GM21515 (cell line): ENCODE results near the gene TXN2.
"Not testable (repeated sequence)": the region's sequence is repeated elsewhere in the genome, so short reads cannot be mapped to it uniquely, and the experiment has no call there.

Experiments
- ATAC-seq: cut with Tn5 transposase; IDR thresholded peaks from one replicate; pipeline ENCODE4 v1.9.1; 2021; ENCODE audit not compliant: unreplicated experiment

Gene TXN2

DNA sequence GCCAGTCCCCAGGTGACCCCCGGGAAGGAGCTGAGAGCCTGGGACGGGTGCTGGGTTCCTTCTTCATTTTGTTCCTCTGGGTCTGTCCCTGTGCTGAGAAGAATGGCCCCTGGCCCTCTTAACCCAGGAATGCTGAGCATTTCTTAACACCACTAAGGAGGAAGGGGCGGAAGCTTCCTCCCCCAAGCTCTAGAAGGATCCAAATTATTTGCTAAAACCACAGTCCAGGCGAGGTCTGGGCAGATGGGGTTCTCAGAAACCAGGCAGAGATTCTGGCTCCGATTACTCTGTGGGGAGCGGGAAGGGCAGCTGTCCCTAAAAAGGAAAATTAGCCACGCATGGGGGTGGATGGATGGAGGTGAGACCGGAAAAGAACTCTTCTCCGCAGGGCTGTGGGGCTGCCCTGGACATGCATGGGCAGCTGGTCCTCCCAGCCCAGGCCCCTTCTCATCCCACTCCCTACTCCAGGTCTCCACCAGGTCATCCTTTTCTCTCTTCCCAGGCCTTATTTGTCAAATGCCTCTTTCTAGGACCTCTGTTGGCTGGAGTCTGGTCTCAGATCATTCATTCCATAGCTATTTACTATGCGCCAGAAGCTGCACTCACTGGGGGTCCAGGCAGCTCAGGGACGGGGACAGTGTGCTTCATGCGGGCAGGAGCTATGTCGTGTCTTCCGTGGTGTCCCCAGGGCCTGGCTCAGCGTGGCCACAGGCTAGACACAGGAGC lies 48.7 kb downstream of the TXN2 start:
- no peak for ATAC-seq

- ATAC-seq, result no peak
Measured at GRCh38 chr22:36431977-36432376, 49.5 kb downstream of the TXN2 start.

DNA sequence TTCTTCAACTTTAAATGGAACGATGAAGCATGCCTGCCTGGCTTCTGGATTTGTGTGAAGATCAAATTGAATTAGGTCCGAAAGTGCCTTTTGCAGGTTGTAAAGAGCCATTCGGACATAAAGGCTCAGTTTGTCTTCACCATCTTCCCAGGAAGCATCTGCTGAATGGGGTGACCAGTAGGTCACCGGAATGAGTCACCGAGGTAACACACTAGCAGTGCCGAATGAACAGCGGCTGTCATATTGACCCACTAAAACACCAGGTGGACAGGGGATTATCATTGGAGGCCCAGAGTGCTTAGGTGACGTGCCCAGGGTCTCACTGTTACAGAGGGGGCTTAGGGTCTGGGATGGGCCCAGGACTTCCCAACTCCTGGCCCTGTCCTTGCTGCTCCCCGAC lies 50.6 kb downstream of the TXN2 start:
- no peak for ATAC-seq

- ATAC-seq, result not testable (repeated sequence)
Measured at GRCh38 chr22:36427952-36428351, 53.5 kb downstream of the TXN2 start.

DNA sequence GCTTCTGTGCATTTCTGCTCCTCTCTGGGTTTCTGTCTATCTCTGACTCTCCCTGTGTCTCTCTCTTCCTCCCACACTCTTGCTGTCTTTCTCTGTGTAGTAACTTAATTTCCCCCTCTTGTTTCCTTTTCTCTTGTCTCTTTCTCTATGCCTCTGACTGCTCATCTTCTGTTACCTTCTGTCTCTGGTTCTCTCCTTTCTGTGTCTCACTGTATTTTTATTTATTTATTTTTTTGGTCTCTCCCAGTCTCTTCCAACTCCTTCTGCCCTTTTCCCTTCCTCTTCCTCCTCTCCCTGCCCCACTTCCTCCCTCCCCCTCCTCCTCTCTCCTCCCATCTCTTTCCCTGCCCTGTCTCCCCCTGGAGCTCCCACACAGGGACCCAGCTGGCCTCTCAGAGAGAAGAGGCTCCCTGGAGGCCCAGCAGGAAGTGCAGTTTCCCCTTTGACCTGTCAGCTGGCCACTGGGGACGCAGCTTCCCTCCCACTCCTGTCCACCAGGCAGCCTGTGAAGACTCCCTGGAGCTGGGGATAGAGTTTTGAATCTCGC lies 55.4 kb downstream of the TXN2 start:
- no peak for ATAC-seq

DNA sequence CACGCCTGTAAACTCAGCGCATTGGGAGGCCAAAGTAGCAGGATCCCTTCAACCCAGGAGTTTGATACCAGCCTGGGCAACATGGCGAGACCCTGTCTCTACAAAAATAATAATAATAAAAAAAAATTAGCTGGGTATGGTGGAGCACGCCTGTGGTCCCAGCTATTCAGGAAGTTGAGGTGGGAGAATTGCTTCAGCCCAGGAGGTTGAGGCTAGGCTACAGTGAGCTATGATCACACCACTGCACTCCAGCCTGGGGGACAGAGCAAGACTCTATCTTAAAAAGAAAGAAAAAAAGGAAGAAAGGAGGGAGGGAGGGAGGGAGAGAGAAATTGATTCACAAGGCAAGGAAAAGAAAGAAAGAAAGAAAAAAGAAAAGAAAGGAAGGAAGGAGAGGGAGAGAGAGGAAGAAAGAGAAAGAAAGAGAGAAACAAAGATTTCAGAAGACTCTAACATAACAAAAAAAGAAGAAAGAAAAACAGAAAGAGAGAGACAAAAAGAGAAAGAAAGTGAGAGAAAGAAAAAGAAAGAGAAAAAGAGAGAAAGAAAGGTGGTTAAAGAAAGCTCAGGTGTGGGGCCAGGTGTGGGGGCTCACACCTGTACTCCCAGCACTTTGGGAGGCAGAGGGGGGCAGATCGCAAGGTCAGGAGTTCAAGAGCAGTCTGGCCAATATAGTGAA lies 56.4 kb downstream of the TXN2 start:
- ATAC-seq, result no peak

DNA sequence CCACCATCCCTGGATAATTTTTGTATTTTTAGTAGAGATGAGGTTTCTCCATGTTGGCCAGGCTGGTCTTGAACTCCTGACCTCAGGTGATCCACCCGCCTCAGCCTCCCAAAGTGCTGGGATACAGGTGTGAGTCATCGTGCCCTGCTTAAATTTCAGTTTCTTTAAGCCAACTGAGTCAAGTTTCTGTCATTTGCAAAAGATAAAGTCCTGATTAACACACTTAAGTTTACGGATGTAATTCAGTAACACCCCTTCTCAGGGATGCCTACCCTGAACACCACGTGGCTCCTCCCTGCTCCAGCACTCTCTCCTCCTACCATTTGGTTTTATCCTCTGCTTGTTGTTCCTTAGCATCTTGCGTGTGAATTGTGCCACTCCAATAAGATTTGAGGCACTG lies 57.0 kb downstream of the TXN2 start:
- not testable (repeated sequence) for ATAC-seq

GRCh38 chr22:36423461-36424404 lies 57.7 kb downstream of the TXN2 start:
- no peak for ATAC-seq

DNA sequence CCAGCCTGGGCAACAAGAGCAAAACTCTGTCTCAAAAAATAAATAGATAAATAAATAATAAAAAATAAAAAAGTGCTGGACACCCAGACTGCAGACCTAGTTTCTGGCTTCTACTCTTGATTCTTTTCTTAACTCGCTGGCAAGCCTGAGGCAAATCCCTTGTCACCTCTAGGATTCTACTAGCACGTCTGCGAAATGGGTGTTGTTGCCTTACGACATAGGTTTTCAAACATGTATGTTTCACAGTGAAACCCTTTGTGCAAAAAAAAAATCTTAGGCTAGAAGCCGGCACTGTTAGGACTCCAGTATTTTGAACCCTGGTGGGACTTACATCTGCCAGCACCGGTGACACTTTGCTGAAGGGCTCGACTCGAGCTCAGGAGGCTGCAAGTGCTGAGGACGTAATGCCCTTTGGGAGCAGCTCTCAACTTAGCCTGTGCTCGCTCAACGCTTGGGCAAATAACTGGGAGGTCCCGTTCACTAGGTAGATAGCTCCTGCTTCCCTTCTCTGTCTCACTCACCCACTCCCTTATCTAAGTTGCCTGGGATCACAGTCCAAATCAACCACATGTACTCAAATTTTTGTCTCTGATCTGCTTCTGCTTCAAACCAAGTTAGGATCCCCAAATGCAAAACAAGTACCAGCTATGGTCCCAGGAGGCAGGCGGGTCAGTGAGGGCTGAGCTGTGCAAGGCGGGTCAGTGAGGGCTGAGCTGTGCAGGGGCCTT lies 59.0 kb downstream of the TXN2 start:
- no peak for ATAC-seq

GRCh38 chr22:36419912-36420882 lies 61.2 kb downstream of the TXN2 start:
- ATAC-seq, result no peak

DNA sequence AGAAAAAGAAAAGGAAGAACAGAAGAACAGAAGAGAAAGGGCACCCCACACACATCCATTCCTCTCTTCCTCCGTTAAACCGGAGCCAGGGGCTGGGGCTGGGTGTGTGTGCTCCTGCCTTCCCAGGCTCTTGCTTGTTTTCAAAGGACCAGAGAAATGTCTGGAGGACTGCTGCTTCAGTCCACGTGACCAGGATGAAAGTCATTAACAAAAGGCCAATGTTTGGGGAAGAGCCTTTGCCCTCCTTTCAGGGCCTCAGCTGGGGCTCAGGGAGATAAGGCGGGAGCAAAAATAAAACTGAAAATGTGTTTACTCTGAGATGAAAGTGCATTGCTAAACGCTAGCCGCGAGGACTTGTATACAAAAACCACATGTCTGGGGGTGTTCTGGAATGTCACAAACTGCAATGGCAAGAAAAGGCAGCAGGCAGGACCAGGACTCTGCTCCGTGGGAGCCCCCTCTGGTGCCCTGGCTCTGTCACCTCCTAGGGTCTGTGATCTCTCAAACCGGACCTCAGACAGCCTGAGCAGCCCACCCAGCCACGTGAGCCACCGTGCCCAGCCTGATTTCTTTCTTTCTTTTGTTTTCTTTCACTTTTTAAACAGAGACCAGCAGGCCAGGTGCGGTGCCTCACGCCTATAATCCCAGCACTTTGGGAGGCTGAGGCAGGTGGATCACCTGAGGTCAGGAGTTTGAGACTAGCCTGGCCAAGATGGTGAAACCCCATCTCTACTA lies 62.1 kb downstream of the TXN2 start:
- no peak for ATAC-seq

- ATAC-seq, result no peak
Measured at GRCh38 chr22:36417281-36417686, 64.2 kb downstream of the TXN2 start.
